Measurements from ENCODE around the gene DDX10.

GRCh38 chr11:108983636-108984420 is 319.0 kb downstream of the DDX10 start:
- no peak for TF ChIP-seq POLR2AphosphoS5 (IDR thresholded peaks at IDR 0.05; ENCODE audit: low read depth, low read length)
- no peak for TF ChIP-seq HDAC6 (IDR thresholded peaks at IDR 0.05; ENCODE audit: low read depth, low read length)
- no peak for TF ChIP-seq POLR2A (IDR thresholded peaks at IDR 0.05; ENCODE audit: control extremely low read depth in 1 of 2, low read depth in 2 of 2, low read length in 2 of 2)
- TF ChIP-seq CTCF (IDR thresholded peaks at IDR 0.05; ENCODE audit: control extremely low read depth in 1 of 3, insufficient read depth in 1 of 3, low read depth in 1 of 3, low read length in 3 of 3) = no peak
- TF ChIP-seq SRF (IDR thresholded peaks at IDR 0.05; ENCODE audit: low read depth, low read length) = no peak
- no peak for TF ChIP-seq EGR1 (IDR thresholded peaks at IDR 0.05; ENCODE audit: borderline replicate concordance, low read depth, low read length)
- no peak for TF ChIP-seq EZH2 (IDR thresholded peaks at IDR 0.05; ENCODE audit: low read depth, low read length, severe bottlenecking)
- TF ChIP-seq SP1 (IDR thresholded peaks at IDR 0.05; ENCODE audit: low read depth, low read length) = no peak
- no peak for TF ChIP-seq MAFK (IDR thresholded peaks at IDR 0.05; ENCODE audit: low read depth, low read length)
- TF ChIP-seq RFX5 (IDR thresholded peaks at IDR 0.05; ENCODE audit: borderline replicate concordance, low read depth, low read length) = no peak
- TF ChIP-seq RAD21 (IDR thresholded peaks at IDR 0.05 in 1 of 2, conservative IDR thresholded peaks at IDR 0.05 in 1 of 2; ENCODE audit: low read depth in 2 of 2, low read length in 2 of 2) = no peak
- no peak for TF ChIP-seq TEAD4 (IDR thresholded peaks at IDR 0.05; ENCODE audit: low read depth, low read length)
- no peak for TF ChIP-seq CEBPB (IDR thresholded peaks at IDR 0.05; ENCODE audit: low read depth, low read length)
- TF ChIP-seq TBP (IDR thresholded peaks at IDR 0.05; ENCODE audit: low read depth, low read length) = no peak

Measured in H1 (cell line).